Measurements from ENCODE around the gene CD151.

Gene CD151

DNA sequence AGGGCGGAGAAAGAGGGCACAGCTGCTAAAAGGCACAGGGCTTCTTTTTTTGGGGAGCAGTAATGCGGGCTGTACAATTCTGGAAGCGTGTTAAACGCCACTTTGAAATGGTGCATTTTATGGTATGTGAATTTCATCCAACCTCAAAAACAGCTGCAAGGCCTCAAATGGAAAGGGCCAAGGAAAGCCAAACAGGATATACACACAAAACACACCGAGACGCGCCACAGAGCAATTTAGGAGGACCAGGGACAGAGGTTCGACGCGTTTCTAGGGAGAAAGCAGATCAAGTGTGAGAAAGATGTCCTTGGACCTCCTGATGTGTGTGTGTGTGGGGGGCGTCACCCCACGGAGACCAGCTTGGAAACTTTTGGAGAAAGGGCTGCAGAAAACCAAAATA is 41.0 kb downstream of the CD151 start:
- 83% methylated on average over 6 of the region's 12 CpGs for WGBS (ENCODE audit: insufficient coverage)
- no peaks in the 10 kb centered on the region for H3K27me3 ChIP-seq (replicated peaks in 2 of 5; ENCODE audit: control insufficient read depth in 4 of 5, insufficient read depth in 5 of 5, low read length in 4 of 5)
- no peaks in the 10 kb centered on the region for H3K4me1 ChIP-seq (ENCODE audit: control extremely low read depth in 1 of 4, control insufficient read depth in 4 of 4, insufficient read depth in 4 of 4, low read length in 3 of 4)
- DNase-seq = no peak
- peaks cover 0 to 30% (median 13%) of the 10 kb centered on the region in 4 experiments for H3K36me3 ChIP-seq (ENCODE audit: control insufficient read depth in 4 of 4, insufficient read depth in 4 of 4, low read length in 3 of 4)
- H3K27ac ChIP-seq (ENCODE audit: insufficient read depth in 1 of 2, low read depth in 1 of 2, low read length in 2 of 2, poor library complexity in 1 of 2, severe bottlenecking in 2 of 2) = no peak overlapping the region
- ChIA-PET POLR2A (no interaction called here), CTCF (no interaction called here)
- H3K4me3 ChIP-seq (ENCODE audit: control insufficient read depth in 1 of 7, extremely low read depth in 1 of 7, insufficient read depth in 4 of 7, low read depth in 2 of 7, low read length in 6 of 7) = no peak overlapping the region
- H3K9me3 ChIP-seq (ENCODE audit: control extremely low read depth in 1 of 5, control insufficient read depth in 4 of 5, insufficient read depth in 2 of 5, low read depth in 1 of 5, low read length in 4 of 5) = no peaks in the 10 kb centered on the region

- CTCF ChIA-PET = no interaction called here
- peaks cover 0 to 31% (median 20%) of the 10 kb centered on the region in 4 experiments for H3K36me3 ChIP-seq (ENCODE audit: control insufficient read depth in 4 of 4, insufficient read depth in 4 of 4, low read length in 3 of 4)
- H3K4me3 ChIP-seq (ENCODE audit: control insufficient read depth in 1 of 7, extremely low read depth in 1 of 7, insufficient read depth in 4 of 7, low read depth in 2 of 7, low read length in 6 of 7) = no peak overlapping the region
- 95% methylated on average over 15 of the region's 16 CpGs for WGBS (ENCODE audit: insufficient coverage)
- H3K4me1 ChIP-seq (ENCODE audit: control extremely low read depth in 1 of 4, control insufficient read depth in 4 of 4, insufficient read depth in 4 of 4, low read length in 3 of 4) = no peaks in the 10 kb centered on the region
- H3K9me3 ChIP-seq (ENCODE audit: control extremely low read depth in 1 of 5, control insufficient read depth in 4 of 5, insufficient read depth in 2 of 5, low read depth in 1 of 5, low read length in 4 of 5) = no peaks in the 10 kb centered on the region
- no peak for DNase-seq
- no peaks in the 10 kb centered on the region for H3K27me3 ChIP-seq (replicated peaks in 2 of 5; ENCODE audit: control insufficient read depth in 4 of 5, insufficient read depth in 5 of 5, low read length in 4 of 5)
- POLR2A ChIA-PET = interaction anchor here (0.6 kb wide), 1 partner anchor 13 kb away, joined by 4 read pairs; no protein-coding TSS in a partner anchor
- H3K27ac ChIP-seq (ENCODE audit: insufficient read depth in 1 of 2, low read depth in 1 of 2, low read length in 2 of 2, poor library complexity in 1 of 2, severe bottlenecking in 2 of 2) = no peak overlapping the region
Measured at GRCh38 chr11:875203-875602, 42.5 kb downstream of the CD151 start.

- Histone ChIP-seq H3K36me3 (ENCODE audit: control insufficient read depth in 4 of 4, insufficient read depth in 4 of 4, low read length in 3 of 4) (peaks cover 0 to 37% (median 24%) of the 10 kb centered on the region in 4 experiments), H3K27me3 (replicated peaks in 2 of 5; ENCODE audit: control insufficient read depth in 4 of 5, insufficient read depth in 5 of 5, low read length in 4 of 5) (no peaks in the 10 kb centered on the region), H3K27ac (ENCODE audit: insufficient read depth in 1 of 2, low read depth in 1 of 2, low read length in 2 of 2, poor library complexity in 1 of 2, severe bottlenecking in 2 of 2) (no peak overlapping the region), H3K4me3 (ENCODE audit: control insufficient read depth in 1 of 7, extremely low read depth in 1 of 7, insufficient read depth in 4 of 7, low read depth in 2 of 7, low read length in 6 of 7) (no peak overlapping the region), H3K4me1 (ENCODE audit: control extremely low read depth in 1 of 4, control insufficient read depth in 4 of 4, insufficient read depth in 4 of 4, low read length in 3 of 4) (no peaks in the 10 kb centered on the region), H3K9me3 (ENCODE audit: control extremely low read depth in 1 of 5, control insufficient read depth in 4 of 5, insufficient read depth in 2 of 5, low read depth in 1 of 5, low read length in 4 of 5) (no peaks in the 10 kb centered on the region)
- ChIA-PET POLR2A (no interaction called here), CTCF (interaction anchor here (0.7 kb wide), 1 partner anchor 18 kb away, joined by 4 read pairs; no protein-coding TSS in a partner anchor)
- peak; percentile 16 to 74 (median 48) for DNase-seq
- WGBS (ENCODE audit: insufficient coverage) = 93% methylated on average over 21 of the region's 21 CpGs
Measured at GRCh38 chr11:875769-876301, 43.1 kb downstream of the CD151 start.

DNA sequence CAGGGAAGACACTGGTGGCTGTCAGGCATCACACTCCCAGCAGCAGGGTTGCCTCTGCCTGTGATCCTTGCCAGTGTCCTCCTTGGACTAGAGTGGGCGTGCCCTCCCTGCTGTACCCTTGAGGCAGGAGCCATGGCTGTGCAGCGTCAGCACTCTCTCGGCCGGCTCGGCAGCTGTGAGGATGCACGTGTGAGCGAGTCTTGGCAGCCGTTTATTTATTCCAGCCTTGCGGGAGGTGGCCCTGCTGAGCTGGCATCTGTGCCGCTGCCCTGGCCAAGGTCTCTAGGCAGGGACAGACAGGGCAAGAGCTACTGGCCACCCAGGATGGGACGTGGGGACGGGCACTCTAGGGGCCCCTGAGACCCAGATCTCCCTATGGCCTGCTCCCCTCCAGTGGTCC is 43.8 kb downstream of the CD151 start:
- Histone ChIP-seq H3K4me3 (ENCODE audit: control insufficient read depth in 1 of 7, extremely low read depth in 1 of 7, insufficient read depth in 4 of 7, low read depth in 2 of 7, low read length in 6 of 7) (no peak overlapping the region), H3K27ac (ENCODE audit: insufficient read depth in 1 of 2, low read depth in 1 of 2, low read length in 2 of 2, poor library complexity in 1 of 2, severe bottlenecking in 2 of 2) (no peak overlapping the region), H3K4me1 (ENCODE audit: control extremely low read depth in 1 of 4, control insufficient read depth in 4 of 4, insufficient read depth in 4 of 4, low read length in 3 of 4) (no peaks in the 10 kb centered on the region), H3K9me3 (ENCODE audit: control extremely low read depth in 1 of 5, control insufficient read depth in 4 of 5, insufficient read depth in 2 of 5, low read depth in 1 of 5, low read length in 4 of 5) (no peaks in the 10 kb centered on the region), H3K36me3 (ENCODE audit: control insufficient read depth in 4 of 4, insufficient read depth in 4 of 4, low read length in 3 of 4) (peaks cover 2 to 36% (median 24%) of the 10 kb centered on the region in 4 experiments), H3K27me3 (replicated peaks in 2 of 5; ENCODE audit: control insufficient read depth in 4 of 5, insufficient read depth in 5 of 5, low read length in 4 of 5) (no peaks in the 10 kb centered on the region)
- WGBS (ENCODE audit: insufficient coverage) = 92% methylated on average over 12 of the region's 12 CpGs
- POLR2A ChIA-PET = no interaction called here
- no peak for DNase-seq
- CTCF ChIA-PET = interaction anchor here (0.7 kb wide), 1 partner anchor 17 kb away, joined by 4 read pairs; no protein-coding TSS in a partner anchor

DNA sequence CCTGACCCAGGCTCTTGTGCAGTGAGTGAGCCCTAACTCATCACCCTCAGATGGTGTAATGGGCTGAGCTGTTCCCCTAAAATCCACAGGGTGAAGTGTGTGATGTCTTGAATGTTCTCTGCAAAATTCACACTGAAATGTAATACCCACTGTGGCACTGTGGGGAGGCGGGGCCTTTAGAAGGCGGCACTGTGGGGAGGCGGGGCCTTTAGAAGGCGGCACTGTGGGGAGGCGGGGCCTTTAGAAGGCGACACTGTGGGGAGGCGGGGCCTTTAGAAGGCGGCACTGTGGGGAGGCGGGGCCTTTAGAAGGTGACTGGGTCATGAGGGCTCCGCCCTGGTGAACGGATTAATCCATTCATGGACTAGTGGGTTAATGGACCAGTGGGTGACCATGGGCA is 44.8 kb downstream of the CD151 start:
- H3K9me3 ChIP-seq (ENCODE audit: control extremely low read depth in 1 of 5, control insufficient read depth in 4 of 5, insufficient read depth in 2 of 5, low read depth in 1 of 5, low read length in 4 of 5) = no peaks in the 10 kb centered on the region
- peak; percentile 22 to 50 (median 43) for DNase-seq
- CTCF ChIA-PET = interaction anchor here (0.5 to 1.4 kb wide), 2 partner anchors 12 to 29 kb away, joined by 3 to 5 read pairs; no protein-coding TSS in a partner anchor
- H3K36me3 ChIP-seq (ENCODE audit: control insufficient read depth in 4 of 4, insufficient read depth in 4 of 4, low read length in 3 of 4) = peaks cover 2 to 38% (median 23%) of the 10 kb centered on the region in 4 experiments
- 92% methylated on average over 5 of the region's 11 CpGs for WGBS (ENCODE audit: insufficient coverage)
- no peaks in the 10 kb centered on the region for H3K27me3 ChIP-seq (replicated peaks in 2 of 5; ENCODE audit: control insufficient read depth in 4 of 5, insufficient read depth in 5 of 5, low read length in 4 of 5)
- H3K4me1 ChIP-seq (ENCODE audit: control extremely low read depth in 1 of 4, control insufficient read depth in 4 of 4, insufficient read depth in 4 of 4, low read length in 3 of 4) = no peaks in the 10 kb centered on the region
- POLR2A ChIA-PET = no interaction called here
- no peak overlapping the region for H3K27ac ChIP-seq (ENCODE audit: insufficient read depth in 1 of 2, low read depth in 1 of 2, low read length in 2 of 2, poor library complexity in 1 of 2, severe bottlenecking in 2 of 2)
- no peak overlapping the region for H3K4me3 ChIP-seq (ENCODE audit: control insufficient read depth in 1 of 7, extremely low read depth in 1 of 7, insufficient read depth in 4 of 7, low read depth in 2 of 7, low read length in 6 of 7)

DNA sequence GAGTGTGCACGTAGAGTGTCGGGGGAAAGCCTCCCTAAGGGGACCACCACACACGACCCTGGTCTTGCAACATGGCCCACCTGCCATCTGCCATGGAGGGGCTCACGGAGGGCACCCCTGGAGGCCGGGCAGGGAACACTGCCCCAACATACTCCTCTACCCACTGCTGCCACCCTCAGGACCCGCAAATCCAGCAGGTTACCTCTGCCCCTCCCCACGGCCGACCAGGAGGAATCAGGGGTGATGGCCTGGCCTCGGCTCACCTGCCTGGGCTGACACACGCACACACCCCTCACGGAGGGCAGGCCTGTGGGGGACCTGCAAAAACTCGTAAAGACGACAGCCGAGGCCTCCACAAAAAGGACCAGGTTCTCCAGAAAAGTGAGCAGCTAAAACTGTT is 47.7 kb downstream of the CD151 start:
- POLR2A ChIA-PET = no interaction called here
- Histone ChIP-seq H3K4me1 (ENCODE audit: control extremely low read depth in 1 of 4, control insufficient read depth in 4 of 4, insufficient read depth in 4 of 4, low read length in 3 of 4) (peaks cover 0 to 2% (median 0%) of the 10 kb centered on the region in 4 experiments), H3K9me3 (ENCODE audit: control extremely low read depth in 1 of 5, control insufficient read depth in 4 of 5, insufficient read depth in 2 of 5, low read depth in 1 of 5, low read length in 4 of 5) (no peaks in the 10 kb centered on the region), H3K27me3 (replicated peaks in 2 of 5; ENCODE audit: control insufficient read depth in 4 of 5, insufficient read depth in 5 of 5, low read length in 4 of 5) (no peaks in the 10 kb centered on the region), H3K36me3 (ENCODE audit: control insufficient read depth in 4 of 4, insufficient read depth in 4 of 4, low read length in 3 of 4) (peaks cover 2 to 52% (median 36%) of the 10 kb centered on the region in 4 experiments), H3K4me3 (ENCODE audit: control insufficient read depth in 1 of 7, extremely low read depth in 1 of 7, insufficient read depth in 4 of 7, low read depth in 2 of 7, low read length in 6 of 7) (no peak overlapping the region), H3K27ac (ENCODE audit: insufficient read depth in 1 of 2, low read depth in 1 of 2, low read length in 2 of 2, poor library complexity in 1 of 2, severe bottlenecking in 2 of 2) (no peak overlapping the region)
- CTCF ChIA-PET = interaction anchor here (1.3 to 1.5 kb wide), 2 partner anchors 8 to 12 kb away, joined by 4 to 5 read pairs; no protein-coding TSS in a partner anchor
- 95% methylated on average over 8 of the region's 14 CpGs for WGBS (ENCODE audit: insufficient coverage)
- DNase-seq = peak in 1 of 3 donors; percentile 9

- ChIA-PET POLR2A (no interaction called here), CTCF (no interaction called here)
- 63% methylated on average over 8 of the region's 14 CpGs for WGBS (ENCODE audit: insufficient coverage)
- H3K9me3 ChIP-seq (ENCODE audit: control extremely low read depth in 1 of 5, control insufficient read depth in 4 of 5, insufficient read depth in 2 of 5, low read depth in 1 of 5, low read length in 4 of 5) = no peaks in the 10 kb centered on the region
- no peak overlapping the region for H3K4me3 ChIP-seq (ENCODE audit: control insufficient read depth in 1 of 7, extremely low read depth in 1 of 7, insufficient read depth in 4 of 7, low read depth in 2 of 7, low read length in 6 of 7)
- no peaks in the 10 kb centered on the region for H3K27me3 ChIP-seq (replicated peaks in 2 of 5; ENCODE audit: control insufficient read depth in 4 of 5, insufficient read depth in 5 of 5, low read length in 4 of 5)
- peak in 1 of 3 donors; percentile 9 for DNase-seq
- H3K27ac ChIP-seq (ENCODE audit: insufficient read depth in 1 of 2, low read depth in 1 of 2, low read length in 2 of 2, poor library complexity in 1 of 2, severe bottlenecking in 2 of 2) = no peak overlapping the region
- peaks cover 3 to 55% (median 37%) of the 10 kb centered on the region in 4 experiments for H3K36me3 ChIP-seq (ENCODE audit: control insufficient read depth in 4 of 4, insufficient read depth in 4 of 4, low read length in 3 of 4)
- peaks cover 0 to 2% (median 0%) of the 10 kb centered on the region in 4 experiments for H3K4me1 ChIP-seq (ENCODE audit: control extremely low read depth in 1 of 4, control insufficient read depth in 4 of 4, insufficient read depth in 4 of 4, low read length in 3 of 4)
Measured at GRCh38 chr11:882596-882995, 49.8 kb downstream of the CD151 start.
